ENCODE results near the gene MYO5A.
A peak's percentile ranks its signal among the peaks of the same experiment; 100 is the strongest.

Gene MYO5A

GRCh38 chr15:52329987-52330386 lies 198.7 kb downstream of the MYO5A start:
- DNase-seq (ENCODE audit: low spot score): no peak

GRCh38 chr15:52329150-52329549 lies 199.5 kb downstream of the MYO5A start:
- no peak for DNase-seq (ENCODE audit: low spot score)

GRCh38 chr15:52328680-52329079 lies 200.0 kb downstream of the MYO5A start:
- DNase-seq (ENCODE audit: low spot score): no peak

GRCh38 chr15:52326756-52327155 lies 201.9 kb downstream of the MYO5A start:
- no peak for DNase-seq (ENCODE audit: low spot score)

GRCh38 chr15:52324109-52324508 lies 204.6 kb downstream of the MYO5A start:
- no peak for DNase-seq (ENCODE audit: low spot score)

GRCh38 chr15:52318729-52319500 lies 209.8 kb downstream of the MYO5A start:
- no peak for DNase-seq (ENCODE audit: low spot score)

- no peak for DNase-seq (ENCODE audit: low spot score)
These were observed 211.0 kb downstream of the MYO5A start for GRCh38 chr15:52317688-52318087.

- DNase-seq (ENCODE audit: low spot score): no peak
These were observed 211.7 kb downstream of the MYO5A start for GRCh38 chr15:52317022-52317421.

GRCh38 chr15:52309154-52309548 lies 219.5 kb downstream of the MYO5A start:
- no peak for DNase-seq (ENCODE audit: low spot score)

- no peak for DNase-seq (ENCODE audit: low spot score)
These were observed 220.1 kb downstream of the MYO5A start for GRCh38 chr15:52308446-52309153.

GRCh38 chr15:52307847-52308246 lies 220.8 kb downstream of the MYO5A start:
- DNase-seq (ENCODE audit: low spot score): no peak

- no peak for DNase-seq (ENCODE audit: low spot score)
These were observed 222.4 kb downstream of the MYO5A start for GRCh38 chr15:52306270-52306669.

GRCh38 chr15:52303093-52303772 lies 225.4 kb downstream of the MYO5A start:
- DNase-seq (ENCODE audit: low spot score): no peak

GRCh38 chr15:52301265-52301847 lies 227.3 kb downstream of the MYO5A start:
- DNase-seq (ENCODE audit: low spot score): no peak

- peak; percentile 78 for DNase-seq (ENCODE audit: low spot score)
These were observed 233.2 kb downstream of the MYO5A start, which contains the start of gene MYO5C for GRCh38 chr15:52295421-52296001. Gene MYO5C, minus strand, starts transcription at chr15:52295804. Its CDS starts 168 bp downstream, at chr15:52295636.

GRCh38 chr15:52294881-52295420 lies 233.7 kb downstream of the MYO5A start:
- peak; percentile 23 for DNase-seq (ENCODE audit: low spot score)

GRCh38 chr15:52292780-52293392 lies 235.8 kb downstream of the MYO5A start:
- no peak for DNase-seq (ENCODE audit: low spot score)

- DNase-seq (ENCODE audit: low spot score): no peak
These were observed 237.5 kb downstream of the MYO5A start for GRCh38 chr15:52291204-52291603.

GRCh38 chr15:52290800-52291199 lies 237.9 kb downstream of the MYO5A start:
- no peak for DNase-seq (ENCODE audit: low spot score)

GRCh38 chr15:52290329-52290728 lies 238.4 kb downstream of the MYO5A start:
- no peak for DNase-seq (ENCODE audit: low spot score)

GRCh38 chr15:52289629-52290081 lies 239.0 kb downstream of the MYO5A start:
- peak; percentile 45 for DNase-seq (ENCODE audit: low spot score)

All from SW480 (cell line).